Measurements from ENCODE around the gene MED13. TPM values are rescaled to one million over a fixed set of nuclear protein-coding genes. Genes with fewer than 3 reads are reported as not detected.

The MED13 gene
- total RNA-seq, 2 experiments from 2014 or later = 40.3 to 40.6 TPM

DNA sequence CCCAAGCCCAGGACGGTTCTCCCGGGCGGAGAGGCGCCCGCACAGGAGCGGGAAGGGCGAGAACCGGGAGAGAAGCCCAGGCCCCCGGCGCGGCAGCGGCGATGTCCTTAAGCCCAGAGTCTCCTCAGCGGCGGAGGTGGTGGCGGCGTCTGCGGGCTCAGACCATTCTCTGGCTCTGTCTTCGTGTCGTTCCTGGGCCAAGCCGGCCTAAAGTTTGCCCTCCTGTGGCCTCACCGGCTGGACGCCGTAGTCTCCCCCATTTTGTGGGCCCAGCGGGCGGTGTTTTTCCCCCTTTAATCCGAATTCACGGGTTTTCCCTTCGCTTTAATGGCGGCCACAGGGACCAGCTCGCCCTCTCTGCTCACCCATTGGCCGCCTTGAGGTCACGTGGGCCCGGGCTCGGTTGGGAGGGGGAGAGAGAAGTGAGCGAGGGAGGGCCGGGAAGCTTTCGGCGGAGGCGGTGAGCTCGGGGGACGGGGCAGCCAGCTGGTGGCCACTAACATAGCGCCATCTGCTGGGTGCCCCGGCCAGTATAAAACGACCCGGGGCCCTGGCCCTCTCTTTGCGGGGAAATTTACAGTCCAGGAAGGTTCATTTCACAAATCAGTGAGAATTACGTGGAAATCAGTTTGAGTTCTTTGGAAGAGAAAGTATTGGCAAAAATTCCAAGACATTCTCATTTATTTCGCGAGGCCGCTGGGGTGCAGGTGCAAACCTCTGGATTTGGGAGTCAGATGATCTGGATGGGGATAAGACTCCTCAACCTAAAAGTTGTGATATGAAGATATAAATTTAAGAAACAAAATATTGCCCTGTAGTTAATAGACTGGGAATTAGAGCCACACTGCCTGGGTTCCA lies 762 bp upstream of the MED13 start:
- Mint-ChIP-seq H3K36me3 (peaks cover 9% of the 10 kb centered on the region), H3K27ac (peak overlapping the region; percentile 96), H3K27me3 (no peaks in the 10 kb centered on the region), H3K4me3 (peak overlapping the region; percentile 94), H3K4me1 (ENCODE audit: low read depth) (peaks cover 29% of the 10 kb centered on the region), H3K9me3 (no peaks in the 10 kb centered on the region)
- CTCF ChIA-PET = interaction anchor here (0.6 to 2.4 kb wide), 23 partner anchors 10 to 654 kb away, joined by 3 to 15 read pairs (median 4); partner anchors contain the start of gene BRIP1
- POLR2A ChIA-PET = interaction anchor here (0.7 to 1.5 kb wide), 3 partner anchors 28 to 203 kb away, joined by 3 to 6 read pairs (median 6); no protein-coding TSS in a partner anchor
- peak; percentile 99 for DNase-seq
- intact Hi-C loops (cut with micrococcal nuclease) = loop anchor here (1.0 to 10.0 kb wide), 5 partner anchors 43 to 654 kb away; no protein-coding TSS in a partner anchor

DNA sequence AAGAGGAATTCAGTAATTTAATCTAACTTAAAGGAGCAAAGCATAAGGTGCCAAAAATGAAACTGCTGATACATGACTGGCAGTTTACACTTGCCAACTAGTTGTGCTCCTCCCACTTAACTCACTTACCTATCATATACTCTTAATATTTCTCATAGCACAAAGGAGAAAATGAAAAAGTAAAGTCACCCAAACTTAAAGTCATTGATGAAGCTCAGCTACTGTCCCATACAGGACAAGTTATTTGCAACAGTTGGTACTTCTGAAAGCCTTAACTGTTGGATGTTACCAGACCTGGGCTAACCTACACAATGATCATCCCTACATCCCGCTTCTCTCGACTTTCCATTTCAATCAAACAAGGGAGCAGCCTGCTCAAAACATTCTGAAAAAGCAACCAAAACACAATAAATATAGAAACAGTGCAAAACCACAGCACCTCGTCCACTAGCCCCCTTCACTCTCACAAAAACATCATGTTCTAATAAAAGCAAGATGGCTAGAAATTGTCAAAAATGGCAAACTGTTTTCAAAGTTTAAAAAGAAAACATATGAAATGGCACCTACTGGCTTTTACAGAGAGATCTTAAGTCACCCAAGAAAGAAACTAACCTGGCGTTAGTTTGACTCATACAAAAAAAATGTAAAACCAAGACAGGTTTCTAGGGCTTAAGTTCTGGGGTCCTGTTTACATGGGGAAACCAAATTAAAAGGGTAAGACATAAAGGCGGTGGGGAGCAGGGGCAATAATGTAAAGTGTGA lies 868 bp downstream of the MED13 start:
- POLR2A ChIA-PET = interaction anchor here (0.9 to 1.0 kb wide), 2 partner anchors 12 to 202 kb away, joined by 3 to 6 read pairs; no protein-coding TSS in a partner anchor
- Mint-ChIP-seq H3K27ac (peak overlapping the region; percentile 93), H3K27me3 (no peaks in the 10 kb centered on the region), H3K4me3 (peak overlapping the region; percentile 91), H3K9me3 (no peaks in the 10 kb centered on the region), H3K36me3 (peaks cover 14% of the 10 kb centered on the region), H3K4me1 (ENCODE audit: low read depth) (peaks cover 42% of the 10 kb centered on the region)
- DNase-seq = no peak
- intact Hi-C loops (cut with micrococcal nuclease) = loop anchor here (1.0 to 10.0 kb wide), 5 partner anchors 29 to 137 kb away; partner anchors contain the start of gene INTS2
- CTCF ChIA-PET = interaction anchor here (1.0 to 2.4 kb wide), 2 partner anchors 45 to 201 kb away, joined by 8 to 10 read pairs; partner anchors contain the start of gene BRIP1

DNA sequence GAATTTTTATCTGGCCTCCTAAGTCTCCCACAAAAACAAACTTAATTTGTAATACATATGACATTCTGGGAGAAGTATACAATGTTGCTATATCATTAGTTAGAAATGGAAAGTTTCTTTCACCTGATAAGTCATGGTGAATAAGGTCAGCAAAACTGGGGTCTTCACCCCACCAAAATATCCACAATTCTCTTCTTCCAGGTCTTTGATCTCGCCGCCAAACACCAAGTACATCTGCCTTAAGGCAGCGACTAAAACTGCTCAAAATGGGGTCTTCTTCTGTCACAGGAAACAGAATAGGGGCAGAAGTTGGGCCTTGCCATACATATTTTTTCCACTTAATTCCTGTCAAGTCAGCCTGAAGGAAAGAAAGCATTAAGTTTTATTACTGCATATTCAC lies 2.1 kb downstream of the MED13 start:
- Mint-ChIP-seq H3K27me3 (no peaks in the 10 kb centered on the region), H3K4me3 (peak overlapping the region; percentile 91), H3K4me1 (ENCODE audit: low read depth) (peaks cover 50% of the 10 kb centered on the region), H3K27ac (no peak overlapping the region), H3K36me3 (peaks cover 20% of the 10 kb centered on the region), H3K9me3 (no peaks in the 10 kb centered on the region)
- ChIA-PET CTCF (interaction anchor here (1.0 kb wide), 1 partner anchor 40 kb away, joined by 4 read pairs; no protein-coding TSS in a partner anchor), POLR2A (no interaction called here)
- intact Hi-C loops (cut with micrococcal nuclease) = loop anchor here (5.0 to 10.0 kb wide), 2 partner anchors 56 to 88 kb away; no protein-coding TSS in a partner anchor
- DNase-seq = no peak

DNA sequence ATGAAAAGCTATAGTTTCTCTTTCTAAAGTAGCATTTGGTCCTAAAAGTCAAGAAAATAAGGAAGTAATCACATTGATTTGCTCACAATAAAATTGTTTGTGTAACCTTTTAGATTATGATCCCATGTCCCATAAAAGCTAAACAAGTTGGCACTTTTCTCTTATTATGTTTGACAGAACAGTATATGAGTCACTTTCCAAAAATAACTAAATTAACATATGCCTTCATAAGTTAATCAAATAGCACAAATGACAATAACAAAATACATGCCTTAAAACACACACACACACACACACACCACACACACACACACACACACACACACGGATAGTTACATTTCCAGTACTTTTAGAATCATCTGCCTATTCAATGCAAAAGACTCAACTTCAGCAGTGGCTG lies 2.8 kb downstream of the MED13 start:
- ChIA-PET CTCF (no interaction called here), POLR2A (no interaction called here)
- Mint-ChIP-seq H3K9me3 (no peaks in the 10 kb centered on the region), H3K27ac (peak overlapping the region; percentile 4), H3K27me3 (no peaks in the 10 kb centered on the region), H3K4me3 (peak overlapping the region; percentile 40), H3K36me3 (peaks cover 20% of the 10 kb centered on the region), H3K4me1 (ENCODE audit: low read depth) (peaks cover 57% of the 10 kb centered on the region)
- no peak for DNase-seq
- intact Hi-C loops (cut with micrococcal nuclease) = loop anchor here (5.0 to 10.0 kb wide), 2 partner anchors 55 to 88 kb away; no protein-coding TSS in a partner anchor

DNA sequence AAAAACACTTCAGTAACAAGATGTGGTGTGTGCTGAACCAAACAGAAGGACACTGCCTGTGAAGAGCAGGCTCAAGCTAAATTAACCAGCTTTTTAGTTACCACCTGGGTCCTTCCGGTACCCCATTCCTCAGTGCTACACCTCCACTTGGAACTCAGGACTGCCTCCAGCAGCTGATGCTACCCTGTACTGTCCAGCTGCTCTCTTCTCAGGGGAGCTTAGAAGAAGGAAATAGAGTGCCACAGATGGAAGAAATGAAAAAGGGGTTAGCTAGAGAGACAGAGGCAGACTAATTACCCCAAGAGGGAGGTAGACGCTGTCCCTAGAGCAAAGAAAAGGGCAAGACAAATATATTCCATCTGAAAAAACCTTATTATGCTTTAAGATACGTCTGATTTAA lies 5.7 kb downstream of the MED13 start:
- Mint-ChIP-seq H3K27ac (no peak overlapping the region), H3K4me3 (no peak overlapping the region), H3K36me3 (peaks cover 22% of the 10 kb centered on the region), H3K9me3 (no peaks in the 10 kb centered on the region), H3K27me3 (no peaks in the 10 kb centered on the region), H3K4me1 (ENCODE audit: low read depth) (peaks cover 64% of the 10 kb centered on the region)
- DNase-seq = no peak
- CTCF ChIA-PET = interaction anchor here (0.6 to 4.1 kb wide), 2 partner anchors 24 to 50 kb away, joined by 3 to 16 read pairs; no protein-coding TSS in a partner anchor
- intact Hi-C loops (cut with micrococcal nuclease) = no loop called here
- POLR2A ChIA-PET = no interaction called here

DNA sequence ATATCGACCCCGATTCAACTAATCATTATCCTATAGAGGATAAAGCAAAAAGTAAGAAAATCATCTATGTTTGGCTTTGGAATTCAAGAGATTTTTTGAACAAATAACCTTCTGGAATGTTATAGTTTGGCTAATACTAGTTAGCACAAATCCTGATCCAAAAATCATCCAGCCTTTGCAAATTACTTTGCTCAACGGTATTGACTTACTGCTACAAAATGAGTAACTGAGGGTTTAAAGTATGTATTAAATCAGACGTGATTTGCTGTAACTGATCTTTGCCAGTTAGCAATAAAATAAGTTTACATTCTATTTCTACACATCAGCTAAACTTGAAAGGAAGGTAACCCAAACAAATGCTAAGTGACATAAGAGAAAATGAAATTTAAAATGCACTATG lies 6.5 kb downstream of the MED13 start:
- H3K4me1 Mint-ChIP-seq (ENCODE audit: low read depth) = peaks cover 62% of the 10 kb centered on the region
- no peaks in the 10 kb centered on the region for H3K9me3 Mint-ChIP-seq
- POLR2A ChIA-PET = no interaction called here
- H3K27ac Mint-ChIP-seq = no peak overlapping the region
- peaks cover 22% of the 10 kb centered on the region for H3K36me3 Mint-ChIP-seq
- no peaks in the 10 kb centered on the region for H3K27me3 Mint-ChIP-seq
- CTCF ChIA-PET = interaction anchor here (4.1 kb wide), 1 partner anchor 51 kb away, joined by 16 read pairs; no protein-coding TSS in a partner anchor
- H3K4me3 Mint-ChIP-seq = no peak overlapping the region
- intact Hi-C loops (cut with micrococcal nuclease) = no loop called here
- no peak for DNase-seq

DNA sequence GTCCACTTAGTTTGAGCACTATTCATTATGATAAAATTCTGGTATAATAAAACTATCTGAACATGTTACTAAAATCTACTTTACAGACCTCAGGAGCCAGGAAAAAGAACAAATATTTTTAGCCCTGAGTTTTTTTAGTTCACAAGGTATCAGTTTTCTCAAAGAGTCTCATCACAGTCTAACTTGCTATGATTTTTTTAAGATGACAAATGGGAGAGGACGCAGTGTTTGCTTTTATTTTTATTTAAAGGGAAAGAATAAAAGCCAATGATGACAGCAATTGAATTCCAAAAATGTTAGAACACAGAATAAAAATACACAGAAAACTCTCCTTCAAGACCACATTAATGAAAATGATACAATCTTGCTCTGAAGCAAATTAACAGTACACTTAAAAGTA lies 7.4 kb downstream of the MED13 start:
- Mint-ChIP-seq H3K27ac (no peak overlapping the region), H3K9me3 (no peaks in the 10 kb centered on the region), H3K36me3 (peaks cover 24% of the 10 kb centered on the region), H3K4me1 (ENCODE audit: low read depth) (peaks cover 60% of the 10 kb centered on the region), H3K4me3 (no peak overlapping the region), H3K27me3 (no peaks in the 10 kb centered on the region)
- ChIA-PET CTCF (interaction anchor here (4.1 kb wide), 1 partner anchor 52 kb away, joined by 16 read pairs; no protein-coding TSS in a partner anchor), POLR2A (no interaction called here)
- no peak for DNase-seq
- intact Hi-C loops (cut with micrococcal nuclease) = no loop called here

DNA sequence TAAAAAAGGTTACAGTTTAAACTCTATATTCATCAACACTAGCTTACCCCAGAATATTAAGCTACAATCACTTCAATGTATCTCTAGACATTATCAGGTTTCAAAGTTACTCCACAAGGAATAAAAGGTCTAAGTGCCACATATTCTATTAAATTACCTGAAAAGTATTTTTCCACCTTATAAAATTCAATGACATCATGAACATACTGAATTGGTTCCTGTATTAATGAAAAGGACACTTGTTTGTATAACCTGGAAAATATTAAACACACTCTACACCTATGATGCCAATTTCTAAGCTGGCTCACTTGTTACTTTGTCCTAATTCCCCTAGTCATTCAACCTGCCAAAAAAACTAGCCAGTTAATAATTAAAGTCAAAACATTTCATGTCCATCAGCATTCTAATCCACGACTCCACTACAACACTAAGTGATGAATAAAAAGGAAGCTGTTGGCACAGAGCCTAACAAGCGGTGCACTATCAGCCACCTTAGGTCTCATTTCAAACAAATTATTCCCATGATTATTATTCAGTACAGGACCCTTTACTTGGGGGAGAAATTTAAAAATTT lies 12.2 kb downstream of the MED13 start:
- no peak overlapping the region for H3K27ac Mint-ChIP-seq
- no peak for DNase-seq
- ChIA-PET CTCF (interaction anchor here (0.8 to 1.2 kb wide), 3 partner anchors 13 to 58 kb away, joined by 3 to 4 read pairs (median 3); no protein-coding TSS in a partner anchor), POLR2A (no interaction called here)
- no peaks in the 10 kb centered on the region for H3K9me3 Mint-ChIP-seq
- peaks cover 35% of the 10 kb centered on the region for H3K36me3 Mint-ChIP-seq
- intact Hi-C loops (cut with micrococcal nuclease) = no loop called here
- no peak overlapping the region for H3K4me3 Mint-ChIP-seq
- no peaks in the 10 kb centered on the region for H3K27me3 Mint-ChIP-seq
- peaks cover 48% of the 10 kb centered on the region for H3K4me1 Mint-ChIP-seq (ENCODE audit: low read depth)

DNA sequence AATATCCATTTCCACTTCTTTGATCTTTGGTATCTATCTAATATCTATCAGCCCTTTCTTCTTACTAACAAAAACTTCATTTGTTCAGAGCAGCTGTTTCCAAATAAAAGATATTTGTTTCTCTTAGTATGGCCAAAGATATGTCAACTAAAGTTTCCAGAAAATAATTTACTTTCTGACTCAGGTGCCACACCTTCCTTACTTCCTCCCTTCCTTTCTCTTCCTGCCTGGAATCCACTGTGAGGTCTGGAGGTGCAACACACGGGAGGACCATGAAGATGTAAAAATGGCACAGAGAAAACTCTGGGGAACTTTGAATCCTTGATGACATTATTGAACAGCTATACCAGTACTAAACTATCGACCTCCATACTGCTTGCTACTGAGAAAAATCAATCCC lies 14.0 kb downstream of the MED13 start:
- H3K27ac Mint-ChIP-seq = no peak overlapping the region
- peaks cover 41% of the 10 kb centered on the region for H3K4me1 Mint-ChIP-seq (ENCODE audit: low read depth)
- ChIA-PET CTCF (no interaction called here), POLR2A (no interaction called here)
- no peak overlapping the region for H3K4me3 Mint-ChIP-seq
- DNase-seq = no peak
- H3K9me3 Mint-ChIP-seq = no peaks in the 10 kb centered on the region
- peaks cover 35% of the 10 kb centered on the region for H3K36me3 Mint-ChIP-seq
- H3K27me3 Mint-ChIP-seq = no peaks in the 10 kb centered on the region
- intact Hi-C loops (cut with micrococcal nuclease) = no loop called here

DNA sequence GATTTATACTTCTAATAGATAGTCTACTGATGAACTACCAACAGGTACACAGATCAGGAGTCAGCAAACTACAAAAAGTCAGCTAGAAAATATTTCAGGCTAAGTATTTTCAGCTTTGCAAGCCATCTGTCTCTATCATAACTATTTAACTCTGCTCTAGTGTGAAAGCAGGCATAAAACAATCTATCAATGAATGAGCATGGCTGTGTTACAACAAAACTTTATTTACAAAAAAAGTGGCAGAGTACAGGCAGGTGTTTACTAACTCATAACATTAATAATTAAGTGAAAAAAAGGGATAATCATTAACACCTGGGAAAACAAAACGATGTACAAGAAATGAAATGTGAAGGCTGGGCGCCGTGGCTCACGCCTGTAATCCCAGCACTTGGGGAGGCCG lies 15.8 kb downstream of the MED13 start:
- DNase-seq = no peak
- Mint-ChIP-seq H3K27me3 (no peaks in the 10 kb centered on the region), H3K27ac (no peak overlapping the region), H3K4me3 (no peak overlapping the region), H3K4me1 (ENCODE audit: low read depth) (peaks cover 44% of the 10 kb centered on the region), H3K9me3 (no peaks in the 10 kb centered on the region), H3K36me3 (peaks cover 39% of the 10 kb centered on the region)
- ChIA-PET POLR2A (no interaction called here), CTCF (no interaction called here)
- intact Hi-C loops (cut with micrococcal nuclease) = no loop called here

DNA sequence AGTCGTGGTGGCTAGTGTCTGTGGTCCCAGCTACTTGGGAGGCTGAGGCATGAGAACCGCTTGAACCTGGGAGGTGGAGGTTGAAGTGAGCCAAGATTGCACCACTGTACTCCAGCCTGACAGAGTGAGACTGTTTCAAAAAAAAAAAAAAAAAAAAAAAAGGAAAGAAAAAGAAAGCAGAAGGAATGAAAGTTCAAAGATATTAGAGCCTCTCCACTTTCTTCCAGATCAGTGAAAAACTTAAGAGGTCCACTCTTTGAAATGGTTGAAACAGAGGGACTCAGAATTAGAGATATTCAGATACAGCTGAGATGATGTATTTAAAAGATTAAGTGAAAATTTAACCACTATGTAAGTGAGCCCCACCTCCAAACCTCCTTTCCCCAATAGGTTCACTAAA lies 16.8 kb downstream of the MED13 start:
- Mint-ChIP-seq H3K4me3 (no peak overlapping the region), H3K36me3 (peaks cover 39% of the 10 kb centered on the region), H3K27ac (no peak overlapping the region), H3K4me1 (ENCODE audit: low read depth) (peaks cover 46% of the 10 kb centered on the region), H3K9me3 (no peaks in the 10 kb centered on the region), H3K27me3 (no peaks in the 10 kb centered on the region)
- POLR2A ChIA-PET = no interaction called here
- no peak for DNase-seq
- intact Hi-C loops (cut with micrococcal nuclease) = no loop called here
- CTCF ChIA-PET = no interaction called here

DNA sequence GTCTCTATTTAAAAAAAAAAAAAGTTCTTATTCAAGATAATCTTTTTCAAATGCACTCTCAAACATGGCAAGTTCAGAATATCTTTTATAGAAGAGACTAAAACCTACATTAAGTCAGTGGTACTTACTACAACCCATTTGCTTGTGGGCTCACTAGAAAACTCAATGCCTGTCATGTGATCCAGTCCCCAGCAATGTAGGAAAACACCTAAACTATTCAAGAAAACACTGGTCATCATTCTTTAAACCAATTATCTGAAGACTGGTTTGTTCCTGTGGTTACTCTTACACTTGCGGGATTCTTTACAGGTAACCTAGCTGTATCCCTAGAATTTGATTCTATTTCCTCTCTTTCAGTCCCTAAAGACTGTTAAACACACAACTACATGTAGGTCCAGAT lies 19.6 kb downstream of the MED13 start:
- H3K4me1 Mint-ChIP-seq (ENCODE audit: low read depth) = peaks cover 38% of the 10 kb centered on the region
- intact Hi-C loops (cut with micrococcal nuclease) = no loop called here
- no peaks in the 10 kb centered on the region for H3K9me3 Mint-ChIP-seq
- H3K4me3 Mint-ChIP-seq = no peak overlapping the region
- H3K36me3 Mint-ChIP-seq = peaks cover 27% of the 10 kb centered on the region
- CTCF ChIA-PET = no interaction called here
- POLR2A ChIA-PET = no interaction called here
- no peak for DNase-seq
- H3K27ac Mint-ChIP-seq = no peak overlapping the region
- no peaks in the 10 kb centered on the region for H3K27me3 Mint-ChIP-seq
